ENCODE measurements around the gene INAFM1.

DNA sequence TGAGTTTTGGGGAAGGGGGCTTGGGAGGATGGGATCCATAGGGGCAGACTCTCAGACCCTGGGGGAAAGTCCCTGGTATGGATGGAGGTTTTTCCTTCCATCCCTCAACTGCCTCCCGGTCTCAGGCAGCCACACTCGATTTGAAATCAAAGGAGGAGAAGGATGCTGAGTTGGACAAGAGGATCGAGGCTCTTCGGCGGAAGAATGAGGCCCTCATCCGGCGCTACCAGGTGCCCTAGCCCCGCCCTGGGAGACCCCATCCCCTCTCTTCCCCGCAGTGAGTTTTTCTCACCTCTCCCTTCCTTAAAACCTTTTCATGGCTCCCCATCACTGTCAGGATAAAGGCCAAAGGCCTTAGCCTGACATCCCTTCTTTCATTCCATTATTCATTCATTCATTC lies 16.3 kb upstream of the INAFM1 start:
- TF ChIP-seq, protein P1, sequence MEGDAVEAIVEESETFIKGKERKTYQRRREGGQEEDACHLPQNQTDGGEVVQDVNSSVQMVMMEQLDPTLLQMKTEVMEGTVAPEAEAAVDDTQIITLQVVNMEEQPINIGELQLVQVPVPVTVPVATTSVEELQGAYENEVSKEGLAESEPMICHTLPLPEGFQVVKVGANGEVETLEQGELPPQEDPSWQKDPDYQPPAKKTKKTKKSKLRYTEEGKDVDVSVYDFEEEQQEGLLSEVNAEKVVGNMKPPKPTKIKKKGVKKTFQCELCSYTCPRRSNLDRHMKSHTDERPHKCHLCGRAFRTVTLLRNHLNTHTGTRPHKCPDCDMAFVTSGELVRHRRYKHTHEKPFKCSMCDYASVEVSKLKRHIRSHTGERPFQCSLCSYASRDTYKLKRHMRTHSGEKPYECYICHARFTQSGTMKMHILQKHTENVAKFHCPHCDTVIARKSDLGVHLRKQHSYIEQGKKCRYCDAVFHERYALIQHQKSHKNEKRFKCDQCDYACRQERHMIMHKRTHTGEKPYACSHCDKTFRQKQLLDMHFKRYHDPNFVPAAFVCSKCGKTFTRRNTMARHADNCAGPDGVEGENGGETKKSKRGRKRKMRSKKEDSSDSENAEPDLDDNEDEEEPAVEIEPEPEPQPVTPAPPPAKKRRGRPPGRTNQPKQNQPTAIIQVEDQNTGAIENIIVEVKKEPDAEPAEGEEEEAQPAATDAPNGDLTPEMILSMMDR (IDR thresholded peaks at IDR 0.05; ENCODE audit: low read length): no peak
- TF ChIP-seq EZH2 (IDR thresholded peaks at IDR 0.05; ENCODE audit: borderline replicate concordance, low read length): no peak
